Measurements from ENCODE around the gene ABRAXAS1. TPM values are rescaled to one million over a fixed set of nuclear protein-coding genes. Genes with fewer than 3 reads are reported as not detected.

The ABRAXAS1 gene
- total RNA-seq, 1 donor from 2014 or later: 13.6 TPM

- H3K27ac Mint-ChIP-seq (ENCODE audit: unreplicated experiment): no peak overlapping the region
- no peaks in the 10 kb centered on the region for H3K9me3 ChIP-seq (ENCODE audit: insufficient read depth, low read depth, low read length)
- H3K27me3 Mint-ChIP-seq (ENCODE audit: low read depth, unreplicated experiment): no peaks in the 10 kb centered on the region
- no peaks in the 10 kb centered on the region for H3K4me1 ChIP-seq (ENCODE audit: insufficient read depth, low read length)
- no peaks in the 10 kb centered on the region for H3K9me3 Mint-ChIP-seq (ENCODE audit: unreplicated experiment)
- H3K4me2 ChIP-seq (ENCODE audit: low read length): no peak overlapping the region
- H3K79me2 ChIP-seq (ENCODE audit: insufficient read depth, low read length): no peaks in the 10 kb centered on the region
- H3K4me1 Mint-ChIP-seq (ENCODE audit: low read depth, unreplicated experiment): no peaks in the 10 kb centered on the region
- H3K36me3 ChIP-seq (ENCODE audit: insufficient read depth, low read length): peaks cover 6% of the 10 kb centered on the region
- H3K36me3 Mint-ChIP-seq (ENCODE audit: low read depth, unreplicated experiment): no peaks in the 10 kb centered on the region
- TF ChIP-seq EZH2 (IDR thresholded peaks at IDR 0.05; ENCODE audit: insufficient read depth, low read length) (no peak), CTCF (IDR thresholded peaks at IDR 0.05; ENCODE audit: insufficient read depth, low read depth, low read length) (no peak)
- H3K27ac ChIP-seq (ENCODE audit: low read depth, low read length): no peak overlapping the region
- H3K4me3 Mint-ChIP-seq (ENCODE audit: unreplicated experiment): no peak overlapping the region
- DNase-seq (ENCODE audit: low read depth): no peak
- no peaks in the 10 kb centered on the region for H4K20me1 ChIP-seq (ENCODE audit: insufficient read depth, low read length)
- no peak overlapping the region for H3K4me3 ChIP-seq (ENCODE audit: insufficient read depth, low read depth, low read length)
- H3K27me3 ChIP-seq (ENCODE audit: insufficient read depth, low read length): no peaks in the 10 kb centered on the region
- no peak for FAIRE-seq
- H2AFZ ChIP-seq (ENCODE audit: low read depth, low read length): no peak overlapping the region
- H3K9ac ChIP-seq (ENCODE audit: low read length): no peak overlapping the region
These were observed 53.7 kb downstream of the ABRAXAS1 start for GRCh38 chr4:83431200-83431599.

GRCh38 chr4:83418211-83418610 lies 66.7 kb downstream of the ABRAXAS1 start:
- Histone ChIP-seq H4K20me1 (ENCODE audit: insufficient read depth, low read length) (no peaks in the 10 kb centered on the region), H3K9me3 (ENCODE audit: insufficient read depth, low read depth, low read length) (no peaks in the 10 kb centered on the region), H3K36me3 (ENCODE audit: insufficient read depth, low read length) (peaks cover 9% of the 10 kb centered on the region), H3K9ac (ENCODE audit: low read length) (no peak overlapping the region), H3K27me3 (ENCODE audit: insufficient read depth, low read length) (no peaks in the 10 kb centered on the region), H3K4me1 (ENCODE audit: insufficient read depth, low read length) (no peaks in the 10 kb centered on the region), H3K4me2 (ENCODE audit: low read length) (no peak overlapping the region), H3K79me2 (ENCODE audit: insufficient read depth, low read length) (no peaks in the 10 kb centered on the region), H2AFZ (ENCODE audit: low read depth, low read length) (no peak overlapping the region), H3K27ac (ENCODE audit: low read depth, low read length) (no peak overlapping the region), H3K4me3 (ENCODE audit: insufficient read depth, low read depth, low read length) (no peak overlapping the region)
- DNase-seq (ENCODE audit: low read depth) (no peak), FAIRE-seq (no peak)
- Mint-ChIP-seq H3K9me3 (ENCODE audit: unreplicated experiment) (no peaks in the 10 kb centered on the region), H3K4me3 (ENCODE audit: unreplicated experiment) (no peak overlapping the region), H3K27me3 (ENCODE audit: low read depth, unreplicated experiment) (no peaks in the 10 kb centered on the region), H3K36me3 (ENCODE audit: low read depth, unreplicated experiment) (peaks cover 10% of the 10 kb centered on the region), H3K27ac (ENCODE audit: unreplicated experiment) (no peak overlapping the region), H3K4me1 (ENCODE audit: low read depth, unreplicated experiment) (no peaks in the 10 kb centered on the region)
- TF ChIP-seq CTCF (IDR thresholded peaks at IDR 0.05; ENCODE audit: insufficient read depth, low read depth, low read length) (no peak), EZH2 (IDR thresholded peaks at IDR 0.05; ENCODE audit: insufficient read depth, low read length) (no peak)

GRCh38 chr4:83417566-83417965 lies 67.3 kb downstream of the ABRAXAS1 start:
- no peaks in the 10 kb centered on the region for H3K79me2 ChIP-seq (ENCODE audit: insufficient read depth, low read length)
- Mint-ChIP-seq H3K4me1 (ENCODE audit: low read depth, unreplicated experiment) (no peaks in the 10 kb centered on the region), H3K9me3 (ENCODE audit: unreplicated experiment) (no peaks in the 10 kb centered on the region), H3K36me3 (ENCODE audit: low read depth, unreplicated experiment) (peaks cover 13% of the 10 kb centered on the region), H3K27ac (ENCODE audit: unreplicated experiment) (no peak overlapping the region), H3K4me3 (ENCODE audit: unreplicated experiment) (no peak overlapping the region), H3K27me3 (ENCODE audit: low read depth, unreplicated experiment) (no peaks in the 10 kb centered on the region)
- peaks cover 9% of the 10 kb centered on the region for H3K36me3 ChIP-seq (ENCODE audit: insufficient read depth, low read length)
- DNase-seq (ENCODE audit: low read depth) (no peak), FAIRE-seq (no peak)
- no peak overlapping the region for H3K9ac ChIP-seq (ENCODE audit: low read length)
- H4K20me1 ChIP-seq (ENCODE audit: insufficient read depth, low read length): no peaks in the 10 kb centered on the region
- no peaks in the 10 kb centered on the region for H3K4me1 ChIP-seq (ENCODE audit: insufficient read depth, low read length)
- H3K27ac ChIP-seq (ENCODE audit: low read depth, low read length): no peak overlapping the region
- H2AFZ ChIP-seq (ENCODE audit: low read depth, low read length): no peak overlapping the region
- no peak overlapping the region for H3K4me2 ChIP-seq (ENCODE audit: low read length)
- H3K27me3 ChIP-seq (ENCODE audit: insufficient read depth, low read length): no peaks in the 10 kb centered on the region
- TF ChIP-seq EZH2 (IDR thresholded peaks at IDR 0.05; ENCODE audit: insufficient read depth, low read length) (no peak), CTCF (IDR thresholded peaks at IDR 0.05; ENCODE audit: insufficient read depth, low read depth, low read length) (no peak)
- no peak overlapping the region for H3K4me3 ChIP-seq (ENCODE audit: insufficient read depth, low read depth, low read length)
- H3K9me3 ChIP-seq (ENCODE audit: insufficient read depth, low read depth, low read length): no peaks in the 10 kb centered on the region
